LNCaP clone FGC (cell line): ENCODE data around the gene ITPRIPL2.

Experiments
- DNase-seq: peaks from one replicate; pipeline ENCODE4 v3.0.0-alpha.2; 2011; ENCODE audit warnings: low read depth
- H3K4me3 ChIP-seq: 2 replicates; pipeline ENCODE4 v1.5.1; 2011; ENCODE audit warnings: mild to moderate bottlenecking, low read depth, low read length, control low read depth
- CTCF ChIP-seq: IDR thresholded peaks from 2 replicates; pipeline ENCODE4 v1.5.1; 2012; ENCODE audit warnings: mild to moderate bottlenecking; ENCODE audit not compliant: control insufficient read depth, insufficient read depth; ENCODE audit errors: extremely low read depth

ITPRIPL2 gene

GRCh38 chr16:19136549-19137196 is 22.9 kb downstream of the ITPRIPL2 start:
- no peak for TF ChIP-seq CTCF
- no peak overlapping the region for H3K4me3 ChIP-seq
- DNase-seq, result no peak

- no peak overlapping the region for H3K4me3 ChIP-seq
- no peak for DNase-seq
- TF ChIP-seq CTCF, result no peak
Measured at GRCh38 chr16:19137201-19138128, 23.7 kb downstream of the ITPRIPL2 start.

GRCh38 chr16:19138601-19139000 is 24.8 kb downstream of the ITPRIPL2 start:
- H3K4me3 ChIP-seq, result no peak overlapping the region
- TF ChIP-seq CTCF, result no peak
- peak; percentile 40 for DNase-seq

GRCh38 chr16:19139436-19140091 is 25.8 kb downstream of the ITPRIPL2 start:
- no peak for DNase-seq
- no peak overlapping the region for H3K4me3 ChIP-seq
- TF ChIP-seq CTCF, result no peak

- DNase-seq, result no peak
- TF ChIP-seq CTCF, result no peak
- no peak overlapping the region for H3K4me3 ChIP-seq
Measured at GRCh38 chr16:19140396-19140795, 26.6 kb downstream of the ITPRIPL2 start.

GRCh38 chr16:19142939-19143598 is 29.3 kb downstream of the ITPRIPL2 start:
- H3K4me3 ChIP-seq, result no peak overlapping the region
- TF ChIP-seq CTCF, result no peak
- DNase-seq, result no peak
